NOMO-1 (cell line): ENCODE data around the gene EFNA5.

Experiments used
- DNase-seq, 2 experiments: peaks; one replicate each; lab custom pipeline; 2025; ENCODE audit not compliant: unreplicated experiment in 2 of 2; lab: John Stamatoyannopoulos, UW

The EFNA5 gene

DNA sequence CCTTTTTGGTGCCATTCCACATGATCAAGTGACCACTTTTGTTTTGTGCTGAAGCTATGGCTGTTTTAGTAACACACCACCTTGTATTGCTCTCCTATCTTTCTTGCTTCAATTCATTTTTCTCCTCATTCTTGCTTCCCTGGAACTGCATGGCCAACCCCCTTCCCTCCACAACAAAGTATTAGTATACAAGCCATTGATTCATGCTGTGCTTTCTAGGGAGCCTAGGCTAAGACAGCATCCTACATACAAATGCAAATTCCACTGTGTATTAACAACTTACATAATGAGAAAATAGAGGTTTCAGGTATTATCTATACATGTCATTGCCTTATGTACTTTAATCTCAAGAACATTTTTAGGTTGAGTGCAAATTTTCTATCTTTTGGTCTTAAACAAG is 141.1 kb downstream of the EFNA5 start:
- DNase-seq, result no peak

DNA sequence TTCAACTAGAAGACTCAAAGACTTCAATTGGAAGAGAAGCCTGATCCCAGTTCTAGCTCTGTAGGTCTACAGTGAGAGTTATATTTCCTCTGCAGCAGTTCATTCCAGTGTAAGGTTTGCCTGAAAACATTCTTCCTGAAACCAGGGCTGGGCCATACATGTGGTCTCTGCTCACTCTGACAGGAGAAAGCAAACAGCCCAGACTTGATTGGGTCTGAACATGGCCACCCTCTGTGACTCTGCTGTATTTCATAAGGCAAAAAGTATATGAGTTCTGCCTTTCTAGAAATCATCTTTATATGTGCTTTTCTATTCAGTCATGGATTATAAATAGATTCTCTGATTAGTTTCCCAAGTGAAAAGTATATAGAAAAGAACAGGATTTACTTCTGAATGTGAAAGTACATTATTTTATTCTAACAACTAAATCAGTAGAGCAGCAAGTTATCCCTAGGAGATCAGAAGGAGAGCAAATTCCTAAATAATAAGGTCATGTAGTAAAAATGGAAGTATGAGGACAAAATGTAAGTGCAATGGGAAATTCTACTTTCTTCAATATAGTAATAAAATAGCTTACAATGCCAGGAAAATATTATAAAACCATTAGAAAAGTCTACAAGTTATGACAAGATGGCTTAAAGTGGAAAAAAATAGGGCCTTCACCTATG is 144.3 kb downstream of the EFNA5 start:
- DNase-seq, result no peak

DNA sequence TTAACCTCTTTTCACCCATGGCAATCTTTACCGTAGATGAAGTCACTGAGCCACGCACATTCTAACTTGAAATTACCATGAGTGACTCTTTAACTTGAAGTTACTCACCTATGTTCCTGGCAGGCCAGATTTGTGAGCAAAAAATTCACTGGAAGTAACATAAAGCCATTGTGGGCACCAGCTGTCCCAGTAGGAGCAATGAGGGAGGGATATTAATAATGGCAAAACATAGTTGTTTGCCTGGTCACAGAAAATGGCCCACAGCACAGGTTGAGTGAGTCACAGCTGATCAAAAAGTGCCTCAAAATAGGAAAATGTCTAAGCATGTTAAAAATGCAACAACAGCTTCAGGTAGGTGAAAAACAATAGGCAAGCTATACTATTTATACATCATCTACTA is 146.6 kb downstream of the EFNA5 start:
- DNase-seq, result no peak

- DNase-seq, result no peak
These were observed 147.6 kb downstream of the EFNA5 start for GRCh38 chr5:107523029-107523680.

DNA sequence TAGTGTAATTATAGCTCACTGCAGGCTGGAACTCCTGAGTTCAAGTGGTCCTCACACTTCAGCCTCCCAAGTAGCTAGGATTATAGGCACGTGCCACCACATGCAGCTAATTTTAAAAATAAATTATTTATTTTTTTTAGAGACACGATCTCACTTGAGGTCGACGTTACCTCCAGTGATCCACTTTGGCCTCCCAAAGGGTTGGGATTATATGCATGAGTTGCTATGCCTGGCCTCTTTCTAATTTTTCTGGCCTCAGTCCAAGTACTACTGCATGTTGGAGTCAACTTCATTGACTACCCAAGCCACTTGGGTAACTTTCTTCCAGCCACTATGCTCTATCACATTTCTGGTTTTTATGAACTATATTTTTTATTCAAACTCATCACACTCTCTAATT is 148.3 kb downstream of the EFNA5 start:
- DNase-seq, result no peak

GRCh38 chr5:107519900-107520354 is 150.8 kb downstream of the EFNA5 start:
- DNase-seq, result no peak

- DNase-seq, result no peak
These were observed 152.1 kb downstream of the EFNA5 start for GRCh38 chr5:107518616-107519015.

DNA sequence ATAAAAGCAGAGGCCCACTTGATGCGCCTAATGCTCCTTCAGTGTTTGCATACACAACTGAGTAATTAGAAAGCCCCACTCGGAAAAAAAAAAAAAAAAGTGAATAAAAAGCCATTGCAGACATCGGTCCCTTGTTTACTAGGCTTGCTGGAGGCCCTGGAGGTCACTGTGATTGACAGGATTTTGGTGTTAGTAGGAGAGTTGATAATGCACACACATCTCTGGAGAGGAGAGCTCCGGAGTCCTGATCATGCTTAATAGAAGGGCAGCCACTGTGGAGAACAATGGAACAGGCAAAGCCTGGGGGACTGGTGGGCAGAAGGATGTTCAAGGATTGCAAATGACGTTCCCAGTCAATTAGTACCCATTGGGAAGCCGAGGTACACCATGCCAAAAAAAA is 152.5 kb downstream of the EFNA5 start:
- no peak for DNase-seq

- no peak for DNase-seq
These were observed 153.3 kb downstream of the EFNA5 start for GRCh38 chr5:107517185-107518033.

GRCh38 chr5:107516452-107517184 is 154.1 kb downstream of the EFNA5 start:
- no peak for DNase-seq

GRCh38 chr5:107515521-107516080 is 155.1 kb downstream of the EFNA5 start:
- no peak for DNase-seq

DNA sequence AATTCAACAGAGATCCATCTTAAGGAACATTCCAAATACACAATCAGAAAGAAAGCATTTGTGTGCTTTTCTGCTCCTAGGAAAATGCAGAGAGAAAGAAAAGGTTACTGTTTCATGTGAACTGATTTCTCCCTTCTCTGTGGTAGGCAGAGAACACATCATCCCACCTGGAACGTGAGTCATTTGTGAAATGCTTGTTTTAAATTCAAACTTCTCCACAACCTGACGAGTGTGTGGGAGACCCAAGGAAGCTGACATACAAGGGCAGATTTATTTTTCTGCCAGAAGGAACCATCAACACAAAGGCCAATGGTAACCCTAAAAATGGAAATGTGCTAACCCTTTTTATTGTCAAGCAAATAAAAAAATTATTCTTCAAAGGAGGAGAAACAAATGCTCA is 156.4 kb downstream of the EFNA5 start:
- DNase-seq, result no peak

DNA sequence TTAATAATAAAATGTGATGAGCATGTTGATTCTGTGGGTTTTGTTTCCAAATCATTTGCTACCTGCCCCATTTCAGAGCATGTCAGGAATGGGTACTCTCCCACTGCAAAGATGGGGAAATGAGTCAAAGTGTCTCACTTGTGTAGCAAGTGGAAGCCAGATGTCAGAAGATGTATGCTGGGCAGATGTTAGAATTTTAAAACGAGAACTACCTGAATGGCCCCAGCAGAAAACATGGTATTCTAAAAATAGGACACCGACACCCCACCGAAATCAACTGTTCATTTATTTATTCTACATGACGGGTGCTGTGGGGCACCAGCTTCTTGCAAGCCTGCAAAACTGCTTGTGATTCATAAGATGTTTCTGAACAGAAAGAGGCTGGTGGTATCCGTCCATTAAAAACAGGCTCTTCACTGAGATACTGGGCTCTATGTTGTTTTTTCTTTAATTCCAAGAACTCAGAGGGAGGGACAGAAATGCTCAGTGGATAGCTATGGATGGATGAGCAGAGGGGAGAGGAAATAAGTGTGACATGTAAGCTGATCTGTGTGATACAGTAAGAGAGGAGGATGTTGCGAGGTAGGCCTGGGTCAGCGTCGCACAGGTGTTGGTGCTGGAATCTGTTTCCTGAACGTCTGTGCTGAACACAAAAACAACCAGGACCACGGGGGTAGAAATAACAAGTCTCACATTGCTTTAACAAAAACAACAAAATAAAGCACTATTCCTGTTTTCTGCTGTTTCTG is 157.2 kb downstream of the EFNA5 start:
- DNase-seq, result no peak

DNA sequence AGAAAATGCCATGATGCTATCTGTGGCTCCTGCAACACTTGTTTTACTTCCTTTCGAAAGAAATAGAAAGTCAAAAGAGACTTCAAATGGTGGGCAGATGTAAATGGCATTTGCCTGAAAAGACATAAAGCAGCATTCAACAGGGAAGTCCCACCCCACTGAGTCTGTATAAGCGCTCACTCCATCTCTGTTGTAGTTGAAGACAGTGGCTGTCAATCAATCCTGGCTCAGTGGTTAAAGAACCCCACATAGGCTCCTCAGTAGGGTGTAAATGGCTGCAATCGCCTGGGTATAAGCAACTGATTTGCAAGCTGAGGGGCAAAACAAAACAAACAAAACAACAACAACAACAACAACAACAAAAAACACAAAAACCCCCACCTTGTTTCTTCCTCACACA is 158.7 kb downstream of the EFNA5 start:
- no peak for DNase-seq

DNA sequence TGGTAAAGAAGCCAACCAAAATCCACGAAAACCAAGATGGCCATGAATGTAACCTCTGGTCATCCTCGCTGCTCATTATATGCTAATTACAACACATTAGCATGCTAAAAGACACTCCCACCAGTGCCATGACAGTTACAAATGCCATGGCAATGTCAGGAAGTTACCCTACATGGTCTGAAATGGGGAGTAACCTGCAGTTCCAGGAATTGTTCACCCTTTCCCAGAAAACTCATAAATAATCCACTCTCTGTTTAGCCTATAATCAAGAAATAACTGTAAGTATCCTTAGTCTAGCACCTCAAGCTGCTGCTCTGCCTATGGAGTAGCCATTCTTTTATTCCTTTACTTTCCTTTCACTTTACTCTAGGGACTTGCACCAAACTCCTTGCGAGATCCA is 160.6 kb downstream of the EFNA5 start:
- no peak for DNase-seq

GRCh38 chr5:107508097-107508496 is 162.6 kb downstream of the EFNA5 start:
- no peak for DNase-seq

- no peak for DNase-seq
These were observed 164.8 kb downstream of the EFNA5 start for GRCh38 chr5:107505763-107506534.

DNA sequence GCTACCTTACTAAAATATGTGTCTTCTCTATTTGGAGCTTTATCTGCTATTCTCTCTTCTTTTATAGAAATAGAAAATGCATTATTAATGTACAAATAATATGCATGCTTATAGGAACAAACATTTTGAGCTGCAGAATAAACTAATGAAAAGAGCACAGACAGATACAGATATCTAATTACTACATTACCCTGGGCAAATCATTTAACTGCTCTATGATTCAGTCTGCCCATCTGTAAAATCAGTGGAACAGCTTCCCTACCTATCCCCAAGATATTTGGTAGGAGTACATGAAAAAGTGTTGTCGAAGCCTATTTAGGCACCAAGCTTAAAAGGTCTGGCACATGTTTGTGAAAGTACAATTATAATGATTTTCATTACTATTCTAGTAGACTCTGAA is 166.3 kb downstream of the EFNA5 start:
- no peak for DNase-seq

- DNase-seq, result no peak
These were observed 168.1 kb downstream of the EFNA5 start for GRCh38 chr5:107502676-107503060.
